ENCODE measurements around the gene HDAC11. TPM values are rescaled to one million over a fixed set of nuclear protein-coding genes. Genes with fewer than 3 reads are reported as not detected.

HDAC11 gene
- total RNA-seq, 1 experiment from 2014 or later = 7.0 TPM

DNA sequence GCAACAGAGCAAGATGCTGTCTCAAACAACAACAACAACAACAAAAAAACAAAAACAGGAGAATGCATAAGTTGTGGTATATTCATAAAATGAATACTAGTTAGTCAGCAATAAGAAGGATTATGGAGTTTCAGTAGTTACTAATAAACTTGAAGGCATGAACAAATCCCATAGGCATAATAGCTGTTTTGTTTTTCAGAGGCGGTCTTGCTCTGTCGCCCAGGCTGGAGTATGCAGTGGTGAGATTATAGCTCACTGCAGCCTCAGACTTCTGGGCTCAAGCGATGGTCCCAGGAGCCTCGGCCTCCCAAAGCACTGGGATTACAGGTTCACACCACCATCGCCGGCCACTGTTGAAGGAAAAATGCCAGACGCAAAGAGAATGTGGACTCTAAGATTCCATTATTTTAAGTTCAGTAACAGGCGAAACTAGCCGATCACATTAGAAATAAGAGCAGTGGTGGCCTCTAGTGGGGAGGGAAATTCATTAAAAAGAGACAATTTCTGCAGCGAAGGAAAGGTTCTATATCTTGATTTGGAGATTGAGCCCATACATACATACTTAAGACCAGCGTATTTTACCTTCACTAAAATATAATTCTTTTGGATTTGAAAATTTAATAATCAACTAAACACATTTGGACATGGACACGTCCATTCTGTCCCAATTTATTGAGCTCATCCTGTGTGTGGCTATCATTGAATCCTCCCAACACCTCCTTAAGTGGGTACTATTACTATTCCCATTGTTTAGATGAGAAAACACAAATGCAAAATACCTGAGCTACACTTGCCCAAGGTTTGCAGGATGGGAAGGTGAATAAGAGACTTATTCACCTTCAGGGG, 27.4 kb upstream of the HDAC11 start:
- Mint-ChIP-seq H3K9me3 (no peaks in the 10 kb centered on the region), H3K36me3 (ENCODE audit: insufficient read depth in 1 of 3, low read depth in 3 of 3) (no peaks in the 10 kb centered on the region; a peak in 1 of 7 replicates), H3K4me3 (peak overlapping the region; percentile 68 to 78; a peak in 4 of 5 replicates), H3K27me3 (ENCODE audit: low read depth) (peaks cover 2% of the 10 kb centered on the region; the same call in 1 of the 2 replicates), H3K4me1 (peaks cover 9 to 13% of the 10 kb centered on the region in 2 experiments), H3K27ac (peak overlapping the region; percentile 85 to 91 (median 90); a peak in 6 of 7 replicates)
- no peak overlapping the region for H2BK5ac ChIP-seq (ENCODE audit: insufficient read length, low read length)
- no peaks in the 10 kb centered on the region for H3K4me1 ChIP-seq (ENCODE audit: insufficient read depth, low read length)
- DNase-seq = no peak
- no peak overlapping the region for H4K91ac ChIP-seq (ENCODE audit: insufficient read length, low read depth, low read length)
- H3K27ac ChIP-seq (ENCODE audit: insufficient read length, low read depth, low read length) = no peak overlapping the region
- H4K5ac ChIP-seq (ENCODE audit: insufficient read length, low read depth, low read length) = no peak overlapping the region
- H2AFZ ChIP-seq (ENCODE audit: low read length) = no peak overlapping the region
- H3T11ph ChIP-seq (ENCODE audit: low read length) = no peak overlapping the region
- H3K79me2 ChIP-seq (ENCODE audit: insufficient read depth, low read length) = no peaks in the 10 kb centered on the region
- H2BK15ac ChIP-seq (ENCODE audit: low read depth, low read length) = no peak overlapping the region
- H2AK5ac ChIP-seq (ENCODE audit: insufficient read length, low read length) = no peak overlapping the region
- H4K8ac ChIP-seq (replicated peaks; ENCODE audit: insufficient read length, low read depth, low read length) = no peak overlapping the region
- H3K18ac ChIP-seq (ENCODE audit: insufficient read length, low read depth, low read length) = no peak overlapping the region
- H3K9me3 ChIP-seq (ENCODE audit: control insufficient read depth, low read depth, low read length) = no peaks in the 10 kb centered on the region
- H2BK20ac ChIP-seq (ENCODE audit: low read depth, low read length, poor library complexity, severe bottlenecking) = no peak overlapping the region
- no CpG with 5 or more reads among the region's 12 CpGs for WGBS (ENCODE audit: extremely low coverage, insufficient read length, low lambda C conversion rate)
- H2BK12ac ChIP-seq (ENCODE audit: insufficient read length, low read depth, low read length) = no peak overlapping the region
- no peak overlapping the region for H3K9ac ChIP-seq (ENCODE audit: extremely low read depth, insufficient read length, low read length)
- no peak overlapping the region for H2BK120ac ChIP-seq (ENCODE audit: low read depth, low read length, poor library complexity, severe bottlenecking)
- H3K4ac ChIP-seq (ENCODE audit: low read depth, low read length) = no peak overlapping the region
- TF ChIP-seq, protein P1, sequence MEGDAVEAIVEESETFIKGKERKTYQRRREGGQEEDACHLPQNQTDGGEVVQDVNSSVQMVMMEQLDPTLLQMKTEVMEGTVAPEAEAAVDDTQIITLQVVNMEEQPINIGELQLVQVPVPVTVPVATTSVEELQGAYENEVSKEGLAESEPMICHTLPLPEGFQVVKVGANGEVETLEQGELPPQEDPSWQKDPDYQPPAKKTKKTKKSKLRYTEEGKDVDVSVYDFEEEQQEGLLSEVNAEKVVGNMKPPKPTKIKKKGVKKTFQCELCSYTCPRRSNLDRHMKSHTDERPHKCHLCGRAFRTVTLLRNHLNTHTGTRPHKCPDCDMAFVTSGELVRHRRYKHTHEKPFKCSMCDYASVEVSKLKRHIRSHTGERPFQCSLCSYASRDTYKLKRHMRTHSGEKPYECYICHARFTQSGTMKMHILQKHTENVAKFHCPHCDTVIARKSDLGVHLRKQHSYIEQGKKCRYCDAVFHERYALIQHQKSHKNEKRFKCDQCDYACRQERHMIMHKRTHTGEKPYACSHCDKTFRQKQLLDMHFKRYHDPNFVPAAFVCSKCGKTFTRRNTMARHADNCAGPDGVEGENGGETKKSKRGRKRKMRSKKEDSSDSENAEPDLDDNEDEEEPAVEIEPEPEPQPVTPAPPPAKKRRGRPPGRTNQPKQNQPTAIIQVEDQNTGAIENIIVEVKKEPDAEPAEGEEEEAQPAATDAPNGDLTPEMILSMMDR (conservative IDR thresholded peaks at IDR 0.05) = peak; percentile 71
- no peak overlapping the region for H3K14ac ChIP-seq (ENCODE audit: insufficient read depth, low read length)
- no peak overlapping the region for H3K4me2 ChIP-seq (ENCODE audit: insufficient read depth, insufficient read length, low read length)
- no peaks in the 10 kb centered on the region for H4K20me1 ChIP-seq (ENCODE audit: control insufficient read depth, insufficient read depth, insufficient read length)
- no peaks in the 10 kb centered on the region for H3K27me3 ChIP-seq (ENCODE audit: insufficient read depth, low read length)
- no peaks in the 10 kb centered on the region for H3K23me2 ChIP-seq (ENCODE audit: insufficient read length, low read depth, low read length, poor library complexity, severe bottlenecking)
- H3K56ac ChIP-seq (ENCODE audit: insufficient read length, low read depth, low read length) = no peak overlapping the region
- no peak overlapping the region for H3K23ac ChIP-seq (ENCODE audit: insufficient read length, low read depth, low read length)
- no peaks in the 10 kb centered on the region for H3K79me1 ChIP-seq (ENCODE audit: insufficient read depth, low read depth, low read length, poor library complexity, severe bottlenecking)

Measured in H9 (cell line).